ENCODE data around the gene NSG2. TPM values are rescaled to one million over a fixed set of nuclear protein-coding genes. Genes with fewer than 3 reads are reported as not detected.
"Not testable (repeated sequence)": the region's sequence is repeated elsewhere in the genome, so short reads cannot be mapped to it uniquely, and the experiment has no call there.

NSG2 gene
- total RNA-seq, 2 donors from 2014 or later, result not detected

DNA sequence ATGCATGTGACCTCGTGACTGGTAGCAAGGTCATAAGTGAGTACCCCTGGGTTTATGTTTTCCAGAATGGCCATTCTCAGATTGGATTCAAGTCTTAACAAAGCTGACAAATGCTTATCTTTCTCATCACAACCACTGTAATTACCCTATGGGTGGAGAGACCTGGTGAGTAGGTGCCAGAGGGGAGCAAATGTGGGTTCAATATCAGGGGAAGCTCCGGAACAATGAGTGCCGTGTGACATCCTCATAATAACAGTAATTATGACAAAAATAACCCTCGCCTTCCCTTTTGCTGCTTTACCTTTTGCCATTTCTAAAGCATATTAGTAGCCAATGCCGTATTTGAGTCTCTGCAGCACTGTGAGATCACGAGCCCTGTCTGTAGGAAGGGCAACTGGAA lies 95.9 kb downstream of the NSG2 start:
- DNase-seq (ENCODE audit: low spot score), result no peak
- Histone ChIP-seq H3K36me3 (no peaks in the 10 kb centered on the region), H3K4me1 (ENCODE audit: control insufficient read depth in 1 of 2, low read depth in 2 of 2) (peaks cover 0 to 4% of the 10 kb centered on the region in 2 donors), H3K27me3 (replicated peaks; ENCODE audit: insufficient read depth) (no peaks in the 10 kb centered on the region), H3K4me3 (no peak overlapping the region), H3K27ac (no peak overlapping the region), H3K9me3 (no peaks in the 10 kb centered on the region)
- TF ChIP-seq, protein P1, sequence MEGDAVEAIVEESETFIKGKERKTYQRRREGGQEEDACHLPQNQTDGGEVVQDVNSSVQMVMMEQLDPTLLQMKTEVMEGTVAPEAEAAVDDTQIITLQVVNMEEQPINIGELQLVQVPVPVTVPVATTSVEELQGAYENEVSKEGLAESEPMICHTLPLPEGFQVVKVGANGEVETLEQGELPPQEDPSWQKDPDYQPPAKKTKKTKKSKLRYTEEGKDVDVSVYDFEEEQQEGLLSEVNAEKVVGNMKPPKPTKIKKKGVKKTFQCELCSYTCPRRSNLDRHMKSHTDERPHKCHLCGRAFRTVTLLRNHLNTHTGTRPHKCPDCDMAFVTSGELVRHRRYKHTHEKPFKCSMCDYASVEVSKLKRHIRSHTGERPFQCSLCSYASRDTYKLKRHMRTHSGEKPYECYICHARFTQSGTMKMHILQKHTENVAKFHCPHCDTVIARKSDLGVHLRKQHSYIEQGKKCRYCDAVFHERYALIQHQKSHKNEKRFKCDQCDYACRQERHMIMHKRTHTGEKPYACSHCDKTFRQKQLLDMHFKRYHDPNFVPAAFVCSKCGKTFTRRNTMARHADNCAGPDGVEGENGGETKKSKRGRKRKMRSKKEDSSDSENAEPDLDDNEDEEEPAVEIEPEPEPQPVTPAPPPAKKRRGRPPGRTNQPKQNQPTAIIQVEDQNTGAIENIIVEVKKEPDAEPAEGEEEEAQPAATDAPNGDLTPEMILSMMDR (IDR thresholded peaks at IDR 0.05), result no peak
- ATAC-seq (ENCODE audit: insufficient number of reproducible peaks, low FRiP score, low read depth), result no peak

DNA sequence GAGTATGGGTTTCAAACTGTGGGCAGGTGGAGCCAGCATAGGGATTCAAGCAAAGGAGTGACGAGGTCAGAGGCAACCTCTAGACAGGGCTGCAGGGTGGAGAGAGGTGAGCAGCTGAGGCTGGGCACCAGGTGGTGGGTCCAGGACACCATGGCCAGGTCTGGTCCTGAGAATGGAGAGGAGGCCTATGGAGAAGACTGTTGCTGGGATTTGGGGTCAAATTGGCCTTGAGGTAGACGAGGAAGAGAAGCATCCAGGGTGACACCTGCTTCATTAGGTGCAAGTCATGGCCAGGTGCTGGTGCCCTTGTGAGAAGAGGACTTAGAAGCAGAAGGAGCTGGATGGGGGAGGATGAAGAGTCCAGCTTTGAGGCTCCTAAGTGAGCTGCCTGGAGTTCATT lies 99.6 kb downstream of the NSG2 start:
- no peaks in the 10 kb centered on the region for H3K36me3 ChIP-seq
- H3K9me3 ChIP-seq, result no peaks in the 10 kb centered on the region
- H3K4me1 ChIP-seq (ENCODE audit: control insufficient read depth in 1 of 2, low read depth in 2 of 2), result no peaks in the 10 kb centered on the region
- ATAC-seq (ENCODE audit: insufficient number of reproducible peaks, low FRiP score, low read depth) (no peak), DNase-seq (ENCODE audit: low spot score) (no peak)
- no peak overlapping the region for H3K4me3 ChIP-seq
- H3K27me3 ChIP-seq (replicated peaks; ENCODE audit: insufficient read depth), result no peaks in the 10 kb centered on the region
- H3K27ac ChIP-seq, result no peak overlapping the region
- TF ChIP-seq, protein P1 (IDR thresholded peaks at IDR 0.05), result no peak

DNA sequence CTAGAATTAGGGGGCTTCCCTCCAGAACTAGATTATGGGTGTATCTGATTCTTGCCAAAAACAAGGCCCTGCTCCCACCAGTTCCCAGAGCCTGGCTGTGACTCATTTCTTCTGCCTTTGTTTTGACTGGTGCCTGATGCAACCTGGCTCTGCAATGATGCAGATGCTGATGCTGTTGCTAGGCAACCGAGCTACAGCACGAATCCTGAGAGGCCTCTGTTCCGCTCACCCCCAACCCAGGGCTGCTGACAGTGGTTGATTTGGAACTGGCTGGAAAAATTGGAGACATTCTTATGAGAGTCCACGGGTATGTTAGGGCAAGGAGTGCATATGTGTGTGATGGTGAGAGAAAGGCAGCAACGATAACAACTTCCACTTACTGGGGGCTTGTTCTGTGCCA lies 100.3 kb downstream of the NSG2 start:
- Histone ChIP-seq H3K27ac (no peak overlapping the region), H3K27me3 (replicated peaks; ENCODE audit: insufficient read depth) (no peaks in the 10 kb centered on the region), H3K4me1 (ENCODE audit: control insufficient read depth in 1 of 2, low read depth in 2 of 2) (no peaks in the 10 kb centered on the region), H3K4me3 (no peak overlapping the region), H3K9me3 (no peaks in the 10 kb centered on the region), H3K36me3 (no peaks in the 10 kb centered on the region)
- ATAC-seq (ENCODE audit: insufficient number of reproducible peaks, low FRiP score, low read depth) (no peak), DNase-seq (ENCODE audit: low spot score) (no peak)
- TF ChIP-seq, protein P1 (IDR thresholded peaks at IDR 0.05), result no peak

DNA sequence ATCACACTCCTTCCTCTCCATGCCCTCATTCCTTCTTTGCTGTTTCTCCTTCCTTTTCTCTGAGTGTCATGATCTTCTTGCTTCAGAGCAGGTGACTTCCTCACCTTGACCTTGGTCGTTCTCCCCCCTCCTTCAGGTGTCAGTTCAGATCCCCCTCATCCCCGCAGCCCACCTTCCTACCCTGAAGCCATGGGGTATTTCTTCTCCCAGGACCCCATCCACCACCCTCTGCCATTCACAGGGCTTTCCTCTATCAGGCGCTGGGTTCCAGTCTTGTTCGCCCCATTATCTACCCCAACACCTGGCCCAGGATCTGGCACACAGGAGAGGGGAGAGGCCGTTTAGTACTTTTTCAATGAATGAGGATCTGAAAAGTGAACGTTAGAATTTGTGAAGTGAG lies 101.0 kb downstream of the NSG2 start:
- no peak for DNase-seq (ENCODE audit: low spot score)
- Histone ChIP-seq H3K27me3 (replicated peaks; ENCODE audit: insufficient read depth) (no peaks in the 10 kb centered on the region), H3K27ac (no peak overlapping the region), H3K4me1 (ENCODE audit: control insufficient read depth in 1 of 2, low read depth in 2 of 2) (no peaks in the 10 kb centered on the region), H3K36me3 (no peaks in the 10 kb centered on the region), H3K9me3 (no peaks in the 10 kb centered on the region), H3K4me3 (no peak overlapping the region)
- no peak for ATAC-seq (ENCODE audit: insufficient number of reproducible peaks, low FRiP score, low read depth)
- TF ChIP-seq, protein P1 (IDR thresholded peaks at IDR 0.05), result no peak

DNA sequence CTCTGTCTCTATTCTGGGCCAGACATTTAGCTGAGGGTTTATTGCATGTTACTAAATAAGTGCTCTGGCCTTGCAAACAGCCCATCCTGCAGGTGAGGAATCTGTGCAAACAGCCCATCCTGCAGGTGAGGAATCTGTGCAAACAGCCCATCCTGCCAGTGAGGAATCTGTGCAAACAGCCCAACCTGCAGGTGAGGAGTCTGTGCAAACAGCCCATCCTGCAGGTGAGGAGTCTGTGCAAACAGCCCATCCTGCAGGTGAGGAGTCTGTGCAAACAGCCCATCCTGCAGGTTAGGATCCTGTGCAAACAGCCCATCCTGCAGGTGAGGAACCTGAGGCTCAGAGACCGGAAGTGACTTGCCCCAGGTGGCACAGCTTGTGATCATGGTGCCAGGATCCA lies 101.5 kb downstream of the NSG2 start:
- not testable (repeated sequence) for DNase-seq (ENCODE audit: low spot score)

DNA sequence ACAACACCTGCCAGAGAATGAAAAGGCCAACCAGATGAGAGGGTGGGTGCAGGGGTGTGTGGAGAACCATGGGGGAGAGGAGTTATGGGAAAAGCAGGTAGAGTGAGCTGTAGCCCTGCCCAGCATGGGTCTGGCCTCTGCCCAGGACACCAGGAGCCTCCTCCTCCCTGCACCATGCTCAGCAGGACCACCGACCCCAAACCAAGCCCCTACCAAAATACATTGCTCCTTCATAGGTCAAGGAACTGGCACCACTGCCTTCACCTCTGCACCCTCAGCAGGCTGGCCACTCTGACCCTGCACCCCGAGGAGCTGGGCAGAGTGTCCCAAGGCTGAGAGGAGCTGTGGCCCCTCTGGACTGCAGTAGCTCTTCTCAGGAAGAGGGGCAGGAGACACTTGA lies 102.0 kb downstream of the NSG2 start:
- Histone ChIP-seq H3K4me3 (no peak overlapping the region), H3K4me1 (ENCODE audit: control insufficient read depth in 1 of 2, low read depth in 2 of 2) (no peaks in the 10 kb centered on the region), H3K9me3 (no peaks in the 10 kb centered on the region), H3K27me3 (replicated peaks; ENCODE audit: insufficient read depth) (no peaks in the 10 kb centered on the region), H3K36me3 (no peaks in the 10 kb centered on the region), H3K27ac (no peak overlapping the region)
- TF ChIP-seq, protein P1 (IDR thresholded peaks at IDR 0.05), result no peak
- ATAC-seq (ENCODE audit: insufficient number of reproducible peaks, low FRiP score, low read depth) (no peak), DNase-seq (ENCODE audit: low spot score) (no peak)

More for the DNA sequence above, 101.5 kb downstream of the NSG2 start:
- H3K27me3 ChIP-seq (replicated peaks; ENCODE audit: insufficient read depth); ATAC-seq (ENCODE audit: insufficient number of reproducible peaks, low FRiP score, low read depth); H3K4me3 ChIP-seq; H3K27ac ChIP-seq; H3K4me1 ChIP-seq (ENCODE audit: control insufficient read depth in 1 of 2, low read depth in 2 of 2); H3K36me3 ChIP-seq; H3K9me3 ChIP-seq: not testable (repeated sequence)

Data from thoracic aorta (tissue), 2 donors.